ENCODE measurements around the gene POLK.

POLK gene

DNA sequence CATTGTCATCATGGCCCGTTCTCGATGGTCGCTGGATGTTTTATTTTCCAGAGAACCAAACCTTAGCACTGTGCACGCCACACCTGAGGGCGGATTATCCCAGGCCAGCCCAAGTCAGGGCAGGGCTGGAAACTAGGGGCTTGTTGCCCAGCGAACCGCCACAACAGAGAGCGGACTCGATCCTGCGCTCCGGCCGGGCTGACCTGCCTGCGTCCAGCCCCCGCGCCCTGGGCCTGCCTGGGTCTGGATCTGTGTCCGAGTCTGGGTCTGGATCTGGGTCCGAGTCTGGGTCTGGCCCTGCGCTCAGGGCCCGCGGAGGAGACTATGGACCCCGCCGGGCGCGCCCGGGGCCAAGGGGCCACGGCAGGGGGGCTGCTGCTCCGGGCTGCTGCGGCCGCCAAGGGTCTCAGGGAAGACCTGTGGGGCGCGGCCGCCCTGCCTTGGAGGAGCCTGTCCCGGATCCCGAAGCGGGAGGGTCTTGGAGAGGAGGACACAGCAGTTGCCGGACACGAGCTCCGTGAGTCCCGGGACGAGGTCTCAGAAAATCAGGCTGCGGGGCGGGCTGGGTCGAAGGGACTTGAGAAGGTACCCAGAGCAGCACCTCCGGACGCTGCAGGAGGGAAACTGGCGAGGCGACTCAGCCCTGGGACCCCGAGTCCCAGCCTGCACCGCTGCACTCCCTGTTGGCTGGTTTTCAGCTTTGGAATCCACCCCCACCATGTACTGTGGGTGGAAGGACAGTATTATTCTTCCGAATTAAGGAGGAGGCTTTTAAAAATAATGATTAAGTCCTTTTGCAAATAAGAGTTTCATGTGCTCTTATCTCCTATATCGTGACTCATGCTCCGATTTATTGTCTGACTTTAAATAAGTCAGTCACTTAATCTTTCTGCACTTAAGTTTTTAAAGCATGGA, 99.9 kb downstream of the POLK start, which contains the start of gene ANKDD1B:
TSS of gene ANKDD1B (plus strand) at position 143 of the 915 bp plus-strand sequence. CDS start at position 325, 182 bp downstream.
- DNase-seq: no peak

DNA sequence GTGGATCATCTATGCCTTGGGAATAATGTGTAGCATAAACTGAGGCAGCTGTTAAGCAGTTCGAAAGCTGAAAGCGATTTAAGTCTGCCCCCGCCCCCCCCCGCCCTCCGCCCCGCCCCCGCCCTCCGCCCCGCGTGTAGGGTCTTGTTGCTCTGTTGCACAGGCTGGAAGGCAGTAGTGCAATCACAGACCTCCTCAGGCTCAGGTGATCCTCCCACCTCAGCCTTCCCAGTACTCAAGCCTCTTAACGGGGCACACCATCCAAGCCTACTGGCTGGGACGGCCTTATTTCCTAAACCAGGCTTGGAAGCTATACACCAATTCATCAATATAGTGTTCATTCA, 100.5 kb downstream of the POLK start:
- no peak for DNase-seq

DNA sequence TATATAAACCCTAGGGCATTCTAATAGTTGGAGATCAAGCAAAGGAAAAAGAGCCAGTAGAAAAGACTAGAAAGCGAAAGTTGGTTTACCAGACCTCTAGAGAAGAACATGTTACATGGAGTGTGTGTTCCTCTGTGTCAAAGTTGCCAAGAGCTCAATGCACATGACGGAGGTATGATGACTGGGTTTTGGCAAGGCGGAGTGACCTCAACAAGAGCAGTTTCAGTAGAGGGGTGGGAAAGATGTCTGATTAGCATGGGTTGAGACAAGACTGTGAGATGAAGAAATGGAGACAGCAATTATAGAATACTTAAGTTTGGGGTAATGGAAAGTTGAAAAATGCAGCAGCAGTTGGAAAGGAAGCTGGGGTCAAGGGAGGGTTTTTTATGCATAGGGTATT, 101.2 kb downstream of the POLK start:
- DNase-seq: no peak

DNA sequence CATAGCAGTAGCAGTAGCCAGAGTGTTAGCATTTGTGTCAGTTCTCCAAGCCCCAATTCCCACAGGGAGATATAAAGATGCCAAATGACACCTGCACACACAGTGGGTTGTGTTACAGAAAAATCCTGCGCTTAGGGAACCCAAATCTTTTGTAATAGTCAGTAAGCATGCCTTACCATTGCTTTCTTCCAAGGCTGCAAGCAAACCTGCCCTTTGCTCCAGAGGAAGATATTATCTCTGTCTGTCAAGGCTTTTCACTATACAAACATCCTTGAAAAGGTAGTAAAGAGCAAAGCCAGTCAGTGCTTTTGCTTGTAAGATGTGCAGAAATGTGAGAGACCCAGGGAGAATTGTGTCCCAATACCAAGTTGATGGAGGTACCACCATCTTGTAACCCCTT, 102.5 kb downstream of the POLK start:
- no peak for DNase-seq

DNA sequence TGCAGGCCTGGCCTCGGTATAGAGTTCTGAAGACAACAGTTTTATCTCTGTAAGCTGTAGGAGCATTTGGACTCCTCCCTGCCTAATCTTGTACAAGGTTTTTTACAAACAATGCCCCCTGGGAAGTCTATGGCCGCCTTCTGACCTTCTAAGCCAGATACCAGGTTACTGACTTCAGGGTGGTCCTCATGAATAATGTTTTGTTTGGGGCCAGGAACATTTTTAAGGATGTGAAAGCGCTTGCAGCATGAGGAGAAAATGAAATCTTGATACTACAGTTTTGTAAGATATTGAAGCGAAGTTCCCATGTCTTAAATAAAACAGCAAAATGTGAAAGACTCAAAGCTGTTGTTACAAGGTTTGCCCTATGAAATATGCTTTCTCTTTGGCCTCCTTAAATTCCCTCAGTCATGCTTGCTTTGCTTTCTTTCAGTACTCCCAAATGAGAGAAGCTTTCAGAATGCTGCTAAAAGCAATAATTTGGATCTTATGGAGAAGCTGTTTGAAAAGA, 104.7 kb downstream of the POLK start:
- DNase-seq: no peak

DNA sequence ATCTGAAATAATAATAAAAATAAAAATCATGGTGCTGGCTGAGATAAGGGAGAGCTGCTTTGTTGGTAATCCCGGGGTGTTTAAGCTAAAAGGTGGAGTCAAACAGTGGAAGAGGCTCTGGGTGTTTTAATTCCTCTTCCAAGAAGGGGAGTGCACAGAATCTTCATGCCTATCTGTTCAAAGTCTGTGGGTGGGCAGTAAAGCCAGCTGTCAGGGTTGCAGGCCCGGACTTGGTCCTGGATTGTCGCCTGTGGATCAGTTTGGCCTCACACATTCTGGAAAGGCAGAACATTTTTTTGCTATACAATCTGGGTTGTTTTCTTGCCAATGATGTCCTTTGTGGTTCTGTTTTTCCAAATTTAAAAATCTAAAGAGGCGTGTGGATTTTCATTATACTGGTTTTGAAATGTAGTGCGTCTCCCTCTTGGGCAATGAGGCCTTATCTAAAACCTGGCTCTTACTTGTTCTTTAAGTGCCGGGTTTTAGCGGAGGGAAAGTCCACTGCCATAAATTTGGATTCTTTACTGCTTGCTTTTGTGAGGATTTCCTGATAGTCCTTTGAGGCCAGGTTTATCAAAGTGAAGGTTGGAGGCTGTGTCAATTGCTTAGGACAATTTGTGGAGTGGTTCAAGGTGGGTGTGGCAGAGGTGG, 105.4 kb downstream of the POLK start:
- DNase-seq: no peak

DNA sequence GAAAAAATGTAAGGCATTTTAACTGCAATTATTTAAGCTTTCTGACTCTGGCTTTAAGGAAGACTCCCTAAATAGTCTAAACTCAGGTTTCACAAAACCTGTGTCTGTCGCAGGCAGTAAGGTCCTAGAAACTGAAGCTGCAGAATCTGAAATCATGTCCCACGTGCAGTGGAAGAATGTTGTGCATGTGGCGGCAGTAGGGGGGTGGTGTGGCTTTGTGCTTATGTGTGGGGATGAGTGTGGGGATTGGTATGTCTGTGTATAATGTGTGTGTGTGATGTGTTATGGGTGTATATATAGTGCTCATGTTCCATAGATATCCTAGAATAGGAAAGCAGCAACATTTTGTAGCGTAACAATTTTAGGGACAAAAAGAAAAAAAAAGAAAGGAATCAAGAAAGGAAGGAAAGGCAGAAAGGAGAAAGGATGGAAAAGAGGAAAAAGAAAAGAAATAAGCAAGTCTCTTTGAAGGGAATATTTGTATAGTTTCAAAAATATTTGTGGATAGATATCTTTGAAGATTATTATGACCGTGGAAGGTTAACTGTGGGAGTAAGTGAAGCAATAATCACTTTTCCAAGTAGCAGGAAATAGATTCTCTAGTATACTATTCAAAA, 106.2 kb downstream of the POLK start:
- no peak for DNase-seq

DNA sequence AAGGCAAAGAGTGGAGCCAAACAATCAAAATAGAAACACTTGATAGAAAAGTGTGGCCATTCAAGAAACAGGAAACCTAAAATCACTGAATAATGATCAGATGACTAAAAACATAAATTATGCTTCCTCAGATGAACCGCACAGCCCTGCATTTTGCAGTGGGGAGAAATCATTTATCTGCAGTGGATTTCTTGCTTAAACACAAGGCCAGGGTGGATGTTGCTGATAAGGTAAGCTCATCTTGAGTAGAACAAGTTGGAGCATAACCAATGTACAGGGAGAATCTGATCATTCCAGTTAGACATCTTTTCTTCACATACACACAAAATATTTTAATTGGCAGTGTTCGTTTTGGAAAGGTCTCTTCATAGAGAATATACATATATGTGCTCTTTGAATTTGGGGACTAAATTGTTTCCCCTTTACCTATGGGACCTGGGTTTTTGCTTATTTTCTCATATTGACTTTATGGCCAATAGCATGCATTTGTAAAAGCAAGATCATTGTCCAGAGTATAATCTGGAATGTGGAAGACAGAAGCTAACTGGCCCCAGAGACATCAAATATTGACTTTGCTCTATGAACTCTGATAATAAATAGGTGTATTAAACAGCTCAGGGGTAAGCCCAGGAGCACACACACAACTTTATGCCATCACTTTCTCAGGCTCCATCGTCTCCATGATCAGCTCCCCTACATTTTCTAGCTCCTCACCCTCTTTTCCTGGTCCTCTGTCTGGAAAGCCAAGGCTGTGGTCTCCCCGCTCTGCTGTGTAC, 108.7 kb downstream of the POLK start:
- DNase-seq: no peak

DNA sequence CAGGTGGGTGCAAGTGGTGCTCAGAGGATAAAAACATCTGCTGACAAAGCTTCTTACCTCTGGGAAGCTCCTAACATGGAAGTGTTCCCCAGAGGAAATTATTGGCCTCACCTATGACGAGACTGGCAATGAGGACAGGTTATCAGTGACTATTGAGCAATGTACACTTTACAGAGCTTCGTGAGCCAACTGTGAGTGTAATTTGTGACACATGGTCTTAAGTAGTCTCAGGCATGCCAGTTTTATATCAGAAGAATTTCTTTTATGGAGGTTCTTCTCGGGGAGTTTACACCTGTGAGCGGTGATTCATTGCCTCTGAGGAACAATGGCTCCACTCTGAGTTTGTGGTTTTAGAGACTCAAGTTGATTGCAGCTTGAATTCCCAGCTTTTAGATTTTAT, 110.9 kb downstream of the POLK start:
- DNase-seq: no peak

DNA sequence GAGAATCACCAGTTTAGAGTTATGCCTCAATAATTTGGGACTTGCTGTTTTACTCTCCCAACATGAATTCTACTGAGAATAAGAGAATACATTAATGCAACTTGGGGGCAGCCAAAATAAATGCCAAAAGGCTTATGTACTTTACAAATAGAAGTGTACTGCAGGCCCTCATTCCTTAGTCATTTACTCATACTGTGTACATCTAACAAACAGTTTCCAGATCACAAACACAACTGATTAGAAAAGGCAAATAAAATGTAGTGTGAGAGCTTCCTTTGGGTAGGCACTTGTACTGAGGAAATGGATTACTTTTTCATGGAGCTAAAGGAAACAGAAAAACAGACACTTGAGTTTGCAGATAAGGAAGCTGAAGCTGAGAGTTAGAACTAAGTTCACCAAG, 112.2 kb downstream of the POLK start:
- DNase-seq: no peak

DNA sequence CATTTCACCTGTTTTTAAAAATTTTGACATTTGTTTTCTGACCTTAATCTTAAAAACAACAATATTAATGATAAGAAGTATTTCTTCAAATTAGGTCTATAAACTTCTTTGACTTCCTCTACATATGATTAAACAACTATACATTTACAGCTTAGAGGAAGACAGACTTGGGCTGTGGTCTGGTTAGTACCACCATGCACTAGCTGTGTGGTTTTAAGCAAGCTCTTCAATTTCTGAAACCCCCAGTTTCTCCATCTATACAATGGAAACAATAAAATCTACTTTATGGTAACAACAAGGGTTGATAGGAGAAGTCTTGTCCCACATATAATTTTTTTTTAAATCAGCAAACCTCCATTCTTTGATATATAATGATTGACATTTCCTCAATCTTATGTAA, 115.3 kb downstream of the POLK start:
- DNase-seq: no peak

DNA sequence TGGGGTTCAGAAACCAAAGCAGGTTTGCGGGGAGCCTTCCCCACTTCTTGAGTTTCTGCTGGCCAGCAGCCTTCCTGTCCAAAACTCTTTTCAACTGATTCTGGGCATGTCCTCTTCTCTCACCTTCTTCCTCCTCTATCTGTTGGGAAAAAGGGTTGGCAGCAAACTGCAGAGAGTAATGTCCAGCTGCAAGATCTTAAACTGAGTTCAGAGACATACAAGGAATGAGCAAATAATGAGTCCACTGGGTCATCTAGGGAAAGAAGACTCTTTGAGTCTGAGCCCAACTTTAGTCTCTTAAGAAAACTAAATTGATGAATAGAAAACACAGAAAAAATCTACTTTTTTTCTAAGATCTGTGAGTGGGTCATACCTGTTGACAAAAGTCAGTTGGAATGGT, 116.1 kb downstream of the POLK start:
- DNase-seq: no peak

DNA sequence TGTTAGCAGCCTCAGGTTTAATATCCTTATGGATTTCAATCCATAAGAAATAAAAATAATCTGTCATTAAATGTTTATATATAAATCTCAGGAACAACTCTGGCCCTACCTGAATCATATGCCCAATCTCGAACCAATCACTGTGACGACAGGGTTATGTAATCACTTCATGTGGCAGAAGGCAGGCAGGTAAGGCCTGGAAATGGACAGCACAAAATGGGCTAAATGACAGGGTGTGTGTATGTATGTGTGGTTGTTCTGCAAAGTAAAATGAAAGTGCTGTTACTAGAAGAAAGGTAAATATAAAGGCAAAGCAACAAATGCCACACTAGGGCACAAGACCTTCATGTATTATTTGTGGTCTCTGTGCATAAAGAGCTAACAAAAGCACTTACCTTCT, 119.2 kb downstream of the POLK start:
- no peak for DNase-seq

DNA sequence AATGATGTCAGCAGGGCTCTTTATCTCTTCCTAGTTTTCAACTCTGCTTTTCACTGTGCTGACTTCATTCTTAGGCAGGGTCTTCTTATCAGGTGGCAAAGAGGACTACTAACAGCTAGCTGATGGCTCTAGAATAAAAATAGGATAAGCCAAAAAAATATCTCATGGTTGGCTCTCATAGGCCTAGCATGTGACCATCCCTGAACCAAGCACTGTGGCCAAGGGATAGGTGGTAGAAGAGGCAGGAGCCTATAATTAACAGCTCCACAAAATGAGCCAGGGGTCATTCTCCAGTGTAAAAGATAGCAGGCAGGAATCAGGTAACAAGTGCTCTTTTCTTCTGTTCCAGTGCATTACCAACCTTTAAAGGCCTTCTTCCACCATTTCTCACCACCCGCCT, 120.6 kb downstream of the POLK start:
- no peak for DNase-seq

DNA sequence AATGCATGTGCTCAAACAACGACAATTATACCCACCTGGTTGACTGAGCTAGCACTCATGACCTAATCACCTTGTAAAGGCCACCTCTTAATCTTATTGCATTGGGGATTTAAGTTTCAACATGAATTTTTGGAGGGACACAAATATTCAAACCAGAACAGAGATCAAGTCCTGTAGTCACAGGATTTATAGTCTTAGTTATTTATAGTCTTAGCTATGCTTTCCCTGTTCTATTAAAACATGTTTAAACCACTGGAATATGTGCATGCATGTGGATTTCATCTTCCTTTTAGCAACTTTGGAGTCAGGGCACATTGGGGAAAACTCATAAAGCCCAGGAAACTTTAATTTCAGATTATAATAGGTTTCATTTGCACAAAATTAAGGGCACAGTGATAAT, 126.3 kb downstream of the POLK start:
- no peak for DNase-seq

DNA sequence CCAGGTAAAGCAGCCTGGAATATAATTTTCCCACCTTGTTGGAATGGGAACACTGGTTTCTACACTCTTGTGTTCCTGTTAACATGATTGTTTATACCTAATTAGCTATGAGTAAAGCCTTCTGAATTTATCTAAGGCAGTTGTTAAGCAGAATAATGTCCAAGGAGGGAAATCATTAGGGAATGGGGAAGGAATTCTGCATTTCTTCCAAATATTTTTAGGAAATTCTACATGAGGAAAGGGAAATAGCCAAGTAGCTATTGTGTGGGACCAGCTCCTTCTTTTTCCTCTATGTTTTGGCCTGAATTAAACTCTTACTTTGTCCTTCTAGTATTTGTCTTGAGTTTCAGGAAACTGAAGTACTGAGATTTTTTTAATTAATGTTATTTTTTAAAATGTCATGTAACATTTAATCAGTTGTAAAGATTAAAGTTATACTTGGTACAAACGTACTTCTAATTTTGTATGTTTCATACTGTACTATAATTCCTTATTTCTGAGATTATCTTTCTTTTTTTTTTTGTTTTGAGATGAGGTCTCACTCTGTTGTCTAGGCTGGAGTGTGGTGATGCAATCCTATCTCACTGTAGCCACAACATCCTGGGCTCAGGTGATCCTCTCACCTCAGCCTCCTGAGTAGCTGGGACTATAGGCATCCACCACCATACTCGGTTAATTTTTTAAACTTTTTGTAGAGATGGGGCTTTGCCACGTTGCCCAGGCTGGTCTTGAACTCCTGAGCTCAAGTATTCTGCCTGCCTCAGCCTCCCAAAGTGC, 128.0 kb downstream of the POLK start:
- no peak for DNase-seq

DNA sequence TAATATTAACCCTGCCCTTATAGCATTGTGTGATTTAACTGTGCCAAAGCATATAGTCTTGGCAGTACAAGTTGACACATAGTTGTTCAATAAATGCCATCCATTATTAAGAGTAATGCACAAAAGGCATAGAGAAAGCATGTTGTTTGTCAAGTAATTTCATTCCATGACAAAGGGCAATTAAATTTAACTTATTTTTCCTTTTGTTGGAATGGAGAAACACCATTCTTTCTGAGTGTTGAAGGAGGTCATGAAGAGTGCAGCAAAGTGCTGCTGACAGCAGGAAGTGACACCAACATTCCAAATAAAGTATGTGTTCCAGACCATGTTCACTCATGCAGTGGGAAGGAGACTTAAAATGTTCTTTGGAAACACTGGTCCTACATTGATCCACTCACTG, 128.7 kb downstream of the POLK start:
- DNase-seq: no peak

DNA sequence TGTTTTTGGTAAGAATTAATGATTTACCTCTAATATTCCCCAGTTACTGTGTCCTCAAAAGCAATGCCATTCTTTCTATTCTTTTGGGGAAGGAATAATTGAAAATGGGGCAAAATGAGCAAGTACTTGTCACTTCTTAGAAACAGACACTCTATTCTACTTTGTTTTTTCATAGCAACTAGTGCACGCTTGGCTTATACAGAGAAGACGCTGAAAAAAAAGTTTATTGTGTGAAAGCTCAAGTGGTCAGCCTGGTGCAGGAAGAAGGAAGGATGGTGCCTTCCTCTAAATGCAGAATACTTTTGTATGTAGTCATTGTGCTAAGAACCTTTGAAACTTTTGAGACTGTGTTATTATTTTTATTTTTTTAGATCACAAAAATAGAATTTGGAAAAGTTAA, 129.1 kb downstream of the POLK start:
- DNase-seq: no peak

DNA sequence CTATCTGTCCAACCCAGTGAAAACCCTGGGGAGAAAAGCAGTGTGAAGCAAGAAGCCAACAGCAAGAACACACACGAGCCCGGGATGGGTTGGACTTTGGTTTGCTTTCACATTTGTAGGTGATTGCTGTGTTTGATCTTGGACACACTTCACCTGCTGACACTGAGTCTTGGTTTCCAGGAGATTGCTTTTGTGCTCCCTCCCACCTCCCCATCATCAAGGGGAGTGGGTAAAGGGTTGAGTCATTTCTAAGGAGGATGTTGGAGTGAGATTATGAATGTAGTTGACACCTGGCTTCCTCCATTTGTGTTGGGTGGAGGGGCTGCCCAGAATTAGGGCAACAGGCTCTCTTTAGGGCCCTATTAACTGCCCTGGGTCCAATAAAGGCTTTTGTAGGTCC, 137.0 kb downstream of the POLK start:
- no peak for DNase-seq

Data from effector CD4-positive, alpha-beta T cell (primary cell).